GM06990 (cell line): Measurements from ENCODE around the gene MLX.
A peak's percentile ranks its signal among the peaks of the same experiment; 100 is the strongest.

Experiments
- DNase-seq: peaks from one replicate; pipeline ENCODE4 v3.0.0-alpha.2; 2011; ENCODE audit not compliant: insufficient read length; ENCODE audit errors: extremely low read depth
- H3K27me3 ChIP-seq: replicated peaks from 2 replicates; pipeline ENCODE4 v1.6.0; 2011; ENCODE audit warnings: low read length; ENCODE audit not compliant: control insufficient read depth, insufficient read depth
- H3K36me3 ChIP-seq: 2 replicates; pipeline ENCODE4 v1.5.1; 2011; ENCODE audit warnings: low read length; ENCODE audit not compliant: control insufficient read depth, insufficient read depth
- H3K4me3 ChIP-seq: replicated peaks from 2 replicates; pipeline ENCODE4 v1.5.1; 2011; ENCODE audit warnings: low read depth, mild to moderate bottlenecking, control low read depth, low read length
- TF ChIP-seq, protein P1 (sequence below): IDR thresholded peaks from 2 replicates; pipeline ENCODE4 v1.5.1; 2011; ENCODE audit warnings: low read length, control low read depth, mild to moderate bottlenecking, inconsistent platforms; ENCODE audit not compliant: insufficient read depth, poor library complexity, severe bottlenecking

Gene MLX

GRCh38 chr17:42519546-42520491 is 47.1 kb upstream of the MLX start:
- DNase-seq: no peak
- Histone ChIP-seq H3K36me3 (peaks cover 37% of the 10 kb centered on the region), H3K27me3 (no peaks in the 10 kb centered on the region), H3K4me3 (no peak overlapping the region)
- TF ChIP-seq, protein P1, sequence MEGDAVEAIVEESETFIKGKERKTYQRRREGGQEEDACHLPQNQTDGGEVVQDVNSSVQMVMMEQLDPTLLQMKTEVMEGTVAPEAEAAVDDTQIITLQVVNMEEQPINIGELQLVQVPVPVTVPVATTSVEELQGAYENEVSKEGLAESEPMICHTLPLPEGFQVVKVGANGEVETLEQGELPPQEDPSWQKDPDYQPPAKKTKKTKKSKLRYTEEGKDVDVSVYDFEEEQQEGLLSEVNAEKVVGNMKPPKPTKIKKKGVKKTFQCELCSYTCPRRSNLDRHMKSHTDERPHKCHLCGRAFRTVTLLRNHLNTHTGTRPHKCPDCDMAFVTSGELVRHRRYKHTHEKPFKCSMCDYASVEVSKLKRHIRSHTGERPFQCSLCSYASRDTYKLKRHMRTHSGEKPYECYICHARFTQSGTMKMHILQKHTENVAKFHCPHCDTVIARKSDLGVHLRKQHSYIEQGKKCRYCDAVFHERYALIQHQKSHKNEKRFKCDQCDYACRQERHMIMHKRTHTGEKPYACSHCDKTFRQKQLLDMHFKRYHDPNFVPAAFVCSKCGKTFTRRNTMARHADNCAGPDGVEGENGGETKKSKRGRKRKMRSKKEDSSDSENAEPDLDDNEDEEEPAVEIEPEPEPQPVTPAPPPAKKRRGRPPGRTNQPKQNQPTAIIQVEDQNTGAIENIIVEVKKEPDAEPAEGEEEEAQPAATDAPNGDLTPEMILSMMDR: no peak

- no peaks in the 10 kb centered on the region for H3K27me3 ChIP-seq
- no peak overlapping the region for H3K4me3 ChIP-seq
- H3K36me3 ChIP-seq: peaks cover 37% of the 10 kb centered on the region
- TF ChIP-seq, protein P1: peak; percentile 47
- no peak for DNase-seq
Measured at GRCh38 chr17:42520540-42520951, 46.4 kb upstream of the MLX start.

DNA sequence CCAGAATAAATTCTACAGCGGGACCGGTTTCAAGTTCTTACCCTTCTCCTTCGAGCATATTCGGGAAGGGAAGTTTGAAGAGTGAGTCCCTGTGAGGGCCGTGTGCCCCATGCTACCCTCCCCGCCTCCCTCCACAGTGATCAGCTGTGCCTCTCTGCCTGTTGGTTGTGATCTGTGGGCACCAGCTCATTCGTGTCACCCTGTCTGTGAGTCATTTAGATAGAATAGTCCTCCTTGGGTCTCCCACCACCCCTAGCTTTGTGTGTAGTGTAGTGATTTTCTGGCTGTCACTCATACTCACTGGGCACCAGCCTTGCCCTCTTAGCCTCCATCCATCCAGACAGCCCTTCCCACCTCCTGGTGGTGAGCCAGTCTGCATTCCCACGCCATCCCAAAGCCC is 45.9 kb upstream of the MLX start:
- Histone ChIP-seq H3K4me3 (no peak overlapping the region), H3K27me3 (no peaks in the 10 kb centered on the region), H3K36me3 (peaks cover 36% of the 10 kb centered on the region)
- TF ChIP-seq, protein P1: no peak
- no peak for DNase-seq

- TF ChIP-seq, protein P1: no peak
- no peak for DNase-seq
- H3K27me3 ChIP-seq: no peaks in the 10 kb centered on the region
Measured at GRCh38 chr17:42521666-42522262, 45.1 kb upstream of the MLX start.

GRCh38 chr17:42522263-42522790 is 44.6 kb upstream of the MLX start:
- Histone ChIP-seq H3K36me3 (peaks cover 26% of the 10 kb centered on the region), H3K4me3 (no peak overlapping the region), H3K27me3 (no peaks in the 10 kb centered on the region)
- TF ChIP-seq, protein P1: no peak
- no peak for DNase-seq

More at GRCh38 chr17:42521666-42522262, 45.1 kb upstream of the MLX start:
- H3K4me3 ChIP-seq: no peak overlapping the region
- H3K36me3 ChIP-seq: peaks cover 29% of the 10 kb centered on the region
